HCT116 (cell line): ENCODE data around the gene SNRNP27. TPM values are rescaled to one million over a fixed set of nuclear protein-coding genes. Genes with fewer than 3 reads are reported as not detected.

Experiments
- ATAC-seq: fragments of 200-7000 bp; cut with Tn5 transposase; 2 replicates; pipeline ENCODE4 v1.9.1; 2020; ENCODE audit warnings: mild to moderate bottlenecking, moderate library complexity
- BruUV-seq: library from RNA; stranded (reverse); fragments of 400-500 nt; replicated peaks from 2 replicates; lab custom pipeline; 2021; lab: Mats Ljungman, UMichigan
- CTCF ChIA-PET: fragments of 300-600 bp; sonication (Branson Sonifier 250); formaldehyde crosslinking; loops from one replicate; lab custom pipeline; 2021; ENCODE audit warnings: antibody characterized with exemption; lab: Charles Lee
- POLR2A ChIA-PET: fragments of 300-600, 350-600 bp; sonication (Branson Sonifier 250); formaldehyde crosslinking; loops from one replicate; lab custom pipeline; 2021; ENCODE audit warnings: antibody characterized with exemption; lab: Charles Lee
- RAD21 ChIA-PET, 2 experiments: fragments of 300-600 bp; sonication (Branson Sonifier 250); formaldehyde crosslinking; loops; one replicate each; lab custom pipeline; 2023; ENCODE audit warnings: low total read pairs in 2 of 2; ENCODE audit not compliant: uncharacterized antibody in 2 of 2, unreplicated experiment in 2 of 2, low non-redundant PET in 1 of 2; lab: Charles Lee
- DNase-seq: peaks from one replicate; pipeline ENCODE4 v3.0.0-alpha.2; 2010; ENCODE audit warnings: low read depth, low spot score
- H2AFZ ChIP-seq: fragments of 200-600 bp; shearing (Covaris generic), sonication (generic); 2 replicates; pipeline ENCODE4 v1.6.1; 2017; ENCODE audit warnings: low read depth, mixed run types, mixed read lengths, antibody characterized with exemption, low read length; ENCODE audit not compliant: poor library complexity, severe bottlenecking
- H3K27ac ChIP-seq: 2 replicates; pipeline ENCODE4 v1.5.1; 2012; ENCODE audit warnings: low read depth, low read length
- H3K27me3 ChIP-seq: fragments of 200-600 bp; sonication (generic); 2 replicates; pipeline ENCODE4 v1.6.1; 2016; ENCODE audit warnings: mixed run types, low read length, mixed read lengths; ENCODE audit not compliant: insufficient read depth
- H3K36me3 ChIP-seq, 2 experiments: fragments of 200-500 bp in 1 of 2; fragments of 200-600 bp in 1 of 2; sonication (Bioruptor generic) in 1 of 2; sonication (generic) in 1 of 2; 2 replicates each; pipeline versions ENCODE4 v1.5.1 to v1.6.1; 2014 to 2016; ENCODE audit warnings: low read length in 2 of 2, inconsistent platforms in 1 of 2, mixed read lengths in 1 of 2, mixed run types in 1 of 2; ENCODE audit not compliant: insufficient read depth in 2 of 2, control insufficient read depth in 1 of 2
- H3K4me1 ChIP-seq, 2 experiments: fragments of 200-600 bp in 1 of 2; sonication (generic) in 1 of 2; 2 replicates each; pipeline versions ENCODE4 v1.5.1 to v1.6.1; 2012 to 2017; ENCODE audit warnings: low read length in 2 of 2, inconsistent platforms in 1 of 2, mild to moderate bottlenecking in 1 of 2, mixed read lengths in 1 of 2, mixed run types in 1 of 2, moderate library complexity in 1 of 2; ENCODE audit not compliant: insufficient read depth in 2 of 2, control insufficient read depth in 1 of 2
- H3K4me2 ChIP-seq: fragments of 200-600 bp; sonication (generic); 2 replicates; pipeline ENCODE4 v1.6.1; 2017; ENCODE audit warnings: mixed run types, low read length, mixed read lengths
- H3K4me3 ChIP-seq, 2 experiments: fragments of 200-600 bp in 1 of 2; sonication (generic) in 1 of 2; replicated peaks in 1 of 2; 2 replicates each; pipeline ENCODE4 v1.5.1; 2011 to 2016; ENCODE audit warnings: low read length in 2 of 2, control low read depth in 1 of 2, low read depth in 1 of 2, mild to moderate bottlenecking in 1 of 2, mixed read lengths in 1 of 2, mixed run types in 1 of 2
- H3K79me2 ChIP-seq: fragments of 200-600 bp; sonication (generic); 2 replicates; pipeline ENCODE4 v1.6.1; 2017; ENCODE audit warnings: mild to moderate bottlenecking, mixed run types, low read length, moderate library complexity, mixed read lengths; ENCODE audit not compliant: insufficient read depth
- H3K9ac ChIP-seq: fragments of 200-600 bp; sonication (generic); 2 replicates; pipeline ENCODE4 v1.6.1; 2016; ENCODE audit warnings: low read length, mixed read lengths
- H3K9me2 ChIP-seq: fragments of 200-600 bp; sonication (generic), shearing (Covaris generic); 2 replicates; pipeline ENCODE4 v1.6.1; 2017; ENCODE audit warnings: mixed run types, mild to moderate bottlenecking, moderate library complexity; ENCODE audit not compliant: insufficient read depth
- H3K9me3 ChIP-seq, 2 experiments: fragments of 200-500 bp in 1 of 2; fragments of 200-600 bp in 1 of 2; sonication (Bioruptor generic) in 1 of 2; sonication (generic) in 1 of 2; 2 replicates each; pipeline ENCODE4 v1.6.1; 2014 to 2017; ENCODE audit warnings: low read length in 2 of 2, mixed read lengths in 2 of 2, inconsistent platforms in 1 of 2, low read depth in 1 of 2, mild to moderate bottlenecking in 1 of 2, mixed run types in 1 of 2, moderate library complexity in 1 of 2; ENCODE audit not compliant: control insufficient read depth in 1 of 2, insufficient read depth in 1 of 2
- H4K20me1 ChIP-seq: fragments of 200-600 bp; sonication (generic), shearing (Covaris generic); 2 replicates; pipeline ENCODE4 v1.6.1; 2017; ENCODE audit warnings: mixed run types, mild to moderate bottlenecking, moderate library complexity; ENCODE audit not compliant: insufficient read depth
- JUND ChIP-seq: IDR thresholded peaks from 2 replicates; pipeline ENCODE4 v1.6.1; 2012
- YY1 ChIP-seq: IDR thresholded peaks from 2 replicates; pipeline ENCODE4 v1.6.1; 2011; ENCODE audit warnings: low read length, low read depth, moderate library complexity, mild to moderate bottlenecking; ENCODE audit not compliant: insufficient replicate concordance; ENCODE audit errors: extremely low read depth
- intact Hi-C: fragments of 100-400 bp; cut with micrococcal nuclease; formaldehyde crosslinking; loops from 2 replicates; pipeline ENCODE4 v1.10.0; 2022
- total RNA-seq: library from RNA; stranded (reverse); gene quantifications from one replicate; pipeline ENCODE4 v1.2.1, GENCODE V29; 2021; ENCODE audit not compliant: unreplicated experiment
- TF ChIP-seq, protein P1 (sequence below): IDR thresholded peaks from 2 replicates; pipeline ENCODE4 v1.6.1; 2012; ENCODE audit warnings: low read depth

SNRNP27 gene
- total RNA-seq, 1 experiment from 2014 or later = 44.4 TPM

DNA sequence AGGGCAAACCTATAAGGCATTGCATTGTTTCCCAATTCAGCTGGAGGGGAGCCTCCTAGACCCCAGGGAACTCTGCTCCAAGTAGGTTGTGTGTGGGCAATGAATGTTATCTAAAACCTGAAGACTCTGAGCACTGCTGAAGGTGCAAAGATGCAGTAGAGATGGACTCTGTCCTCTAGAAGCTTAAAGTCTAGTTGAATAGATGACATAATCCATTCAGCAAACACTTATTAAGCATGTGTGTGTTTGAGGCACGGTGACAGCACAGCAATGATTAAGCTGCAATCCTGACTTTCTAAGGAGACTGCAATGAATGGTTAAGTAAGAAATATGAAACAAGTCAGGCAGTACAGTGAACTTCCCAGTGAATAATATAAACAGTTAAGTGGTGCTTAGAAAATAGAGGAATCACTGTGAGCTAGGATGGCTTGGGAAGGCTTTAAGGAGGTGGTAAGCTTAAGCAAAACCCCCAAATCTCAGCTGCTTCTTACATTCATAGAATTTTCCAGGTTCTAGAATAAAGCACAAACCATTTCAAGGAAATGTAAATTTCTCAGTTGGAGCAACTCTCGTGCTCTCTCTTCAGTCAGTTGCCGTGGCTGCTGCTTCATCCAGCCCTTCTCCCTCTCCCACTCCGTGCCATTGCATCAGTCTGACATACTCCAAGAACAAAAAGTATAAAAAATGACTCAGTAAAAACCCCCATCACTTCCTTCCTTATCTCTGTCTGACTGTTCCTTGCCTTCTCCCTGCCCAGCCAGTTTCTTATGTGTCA is 40.3 kb downstream of the SNRNP27 start:
- H3K27ac ChIP-seq = no peak overlapping the region
- TF ChIP-seq YY1 = no peak
- no peak for TF ChIP-seq JUND
- no peak overlapping the region for H3K9ac ChIP-seq
- peaks cover 0 to 9% of the 10 kb centered on the region in 2 experiments; a peak in 1 of 4 replicates for H3K4me1 ChIP-seq
- no peak overlapping the region for H2AFZ ChIP-seq
- no peak for DNase-seq
- H3K36me3 ChIP-seq = no peaks in the 10 kb centered on the region; a peak in 1 of 4 replicates
- no peak overlapping the region for H3K4me3 ChIP-seq
- no peaks in the 10 kb centered on the region for H3K79me2 ChIP-seq
- no TSS peak for BruUV-seq
- no peaks in the 10 kb centered on the region for H4K20me1 ChIP-seq
- RAD21 ChIA-PET = no interaction called here
- H3K9me2 ChIP-seq = no peaks in the 10 kb centered on the region
- H3K4me2 ChIP-seq = no peak overlapping the region
- CTCF ChIA-PET = no interaction called here
- POLR2A ChIA-PET = interaction anchor here (0.9 to 1.2 kb wide), 2 partner anchors 11 to 20 kb away, joined by 3 to 4 read pairs; partner anchors contain the start of gene MXD1
- ATAC-seq = no peak
- H3K9me3 ChIP-seq = no peaks in the 10 kb centered on the region
- H3K27me3 ChIP-seq = no peaks in the 10 kb centered on the region
- intact Hi-C loops = no loop called here

DNA sequence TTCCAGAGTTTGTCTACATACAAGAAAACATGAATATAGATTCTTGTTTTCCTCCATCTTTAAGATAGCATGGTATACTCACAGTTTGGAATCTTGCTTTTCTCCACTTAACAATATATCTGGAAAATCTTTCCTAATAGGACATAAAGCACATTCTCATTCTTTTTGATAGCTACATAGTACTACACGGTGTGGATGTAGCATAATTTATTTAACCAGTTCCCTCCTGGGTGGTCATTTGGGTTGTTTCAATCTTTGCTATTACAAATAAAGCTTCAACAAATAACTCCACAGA is 40.8 kb downstream of the SNRNP27 start:
- no peak overlapping the region for H3K27ac ChIP-seq
- no peaks in the 10 kb centered on the region for H3K9me2 ChIP-seq
- H3K36me3 ChIP-seq = no peaks in the 10 kb centered on the region; a peak in 1 of 4 replicates
- peaks cover 0 to 9% of the 10 kb centered on the region in 2 experiments; a peak in 1 of 4 replicates for H3K4me1 ChIP-seq
- H3K27me3 ChIP-seq = no peaks in the 10 kb centered on the region
- TF ChIP-seq, protein P1, sequence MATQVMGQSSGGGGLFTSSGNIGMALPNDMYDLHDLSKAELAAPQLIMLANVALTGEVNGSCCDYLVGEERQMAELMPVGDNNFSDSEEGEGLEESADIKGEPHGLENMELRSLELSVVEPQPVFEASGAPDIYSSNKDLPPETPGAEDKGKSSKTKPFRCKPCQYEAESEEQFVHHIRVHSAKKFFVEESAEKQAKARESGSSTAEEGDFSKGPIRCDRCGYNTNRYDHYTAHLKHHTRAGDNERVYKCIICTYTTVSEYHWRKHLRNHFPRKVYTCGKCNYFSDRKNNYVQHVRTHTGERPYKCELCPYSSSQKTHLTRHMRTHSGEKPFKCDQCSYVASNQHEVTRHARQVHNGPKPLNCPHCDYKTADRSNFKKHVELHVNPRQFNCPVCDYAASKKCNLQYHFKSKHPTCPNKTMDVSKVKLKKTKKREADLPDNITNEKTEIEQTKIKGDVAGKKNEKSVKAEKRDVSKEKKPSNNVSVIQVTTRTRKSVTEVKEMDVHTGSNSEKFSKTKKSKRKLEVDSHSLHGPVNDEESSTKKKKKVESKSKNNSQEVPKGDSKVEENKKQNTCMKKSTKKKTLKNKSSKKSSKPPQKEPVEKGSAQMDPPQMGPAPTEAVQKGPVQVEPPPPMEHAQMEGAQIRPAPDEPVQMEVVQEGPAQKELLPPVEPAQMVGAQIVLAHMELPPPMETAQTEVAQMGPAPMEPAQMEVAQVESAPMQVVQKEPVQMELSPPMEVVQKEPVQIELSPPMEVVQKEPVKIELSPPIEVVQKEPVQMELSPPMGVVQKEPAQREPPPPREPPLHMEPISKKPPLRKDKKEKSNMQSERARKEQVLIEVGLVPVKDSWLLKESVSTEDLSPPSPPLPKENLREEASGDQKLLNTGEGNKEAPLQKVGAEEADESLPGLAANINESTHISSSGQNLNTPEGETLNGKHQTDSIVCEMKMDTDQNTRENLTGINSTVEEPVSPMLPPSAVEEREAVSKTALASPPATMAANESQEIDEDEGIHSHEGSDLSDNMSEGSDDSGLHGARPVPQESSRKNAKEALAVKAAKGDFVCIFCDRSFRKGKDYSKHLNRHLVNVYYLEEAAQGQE = no peak
- no peak overlapping the region for H3K4me2 ChIP-seq
- ChIA-PET POLR2A (interaction anchor here (0.9 to 1.2 kb wide), 2 partner anchors 12 to 20 kb away, joined by 3 to 4 read pairs; partner anchors contain the start of gene MXD1), CTCF (no interaction called here), RAD21 (no interaction called here)
- H4K20me1 ChIP-seq = no peaks in the 10 kb centered on the region
- intact Hi-C loops = no loop called here
- no TSS peak for BruUV-seq
- H3K4me3 ChIP-seq = no peak overlapping the region
- DNase-seq (no peak), ATAC-seq (no peak)
- no peak overlapping the region for H2AFZ ChIP-seq
- H3K9ac ChIP-seq = no peak overlapping the region
- H3K9me3 ChIP-seq = no peaks in the 10 kb centered on the region
- no peaks in the 10 kb centered on the region for H3K79me2 ChIP-seq
